HS-27A (cell line): ENCODE measurements around the gene DGKE.

Experiments
- DNase-seq: peaks from one replicate; pipeline ENCODE4 v3.0.0-alpha.2; 2012; ENCODE audit warnings: low read depth, missing footprints

Gene DGKE

GRCh38 chr17:56849131-56849530, 15.2 kb downstream of the DGKE start:
- no peak for DNase-seq

- DNase-seq: no peak
Measured at GRCh38 chr17:56850591-56850990, 16.6 kb downstream of the DGKE start.

- no peak for DNase-seq
Measured at GRCh38 chr17:56851008-56851407, 17.1 kb downstream of the DGKE start.

- DNase-seq: no peak
Measured at GRCh38 chr17:56861899-56862298, 27.9 kb downstream of the DGKE start.

GRCh38 chr17:56863974-56864373, 30.0 kb downstream of the DGKE start:
- DNase-seq: no peak

GRCh38 chr17:56866076-56866475, 32.1 kb downstream of the DGKE start:
- no peak for DNase-seq

- no peak for DNase-seq
Measured at GRCh38 chr17:56866496-56866895, 32.5 kb downstream of the DGKE start.

GRCh38 chr17:56867948-56868376, 34.0 kb downstream of the DGKE start:
- no peak for DNase-seq

GRCh38 chr17:56868716-56869115, 34.8 kb downstream of the DGKE start:
- no peak for DNase-seq

GRCh38 chr17:56870081-56870651, 36.2 kb downstream of the DGKE start:
- no peak for DNase-seq

GRCh38 chr17:56876766-56877179, 42.8 kb downstream of the DGKE start:
- no peak for DNase-seq

- no peak for DNase-seq
Measured at GRCh38 chr17:56879280-56879679, 45.3 kb downstream of the DGKE start.

- no peak for DNase-seq
Measured at GRCh38 chr17:56880133-56880532, 46.2 kb downstream of the DGKE start.

- no peak for DNase-seq
Measured at GRCh38 chr17:56880571-56880970, 46.6 kb downstream of the DGKE start.

- DNase-seq: no peak
Measured at GRCh38 chr17:56881685-56882295, 47.8 kb downstream of the DGKE start.

GRCh38 chr17:56883616-56884015, 49.7 kb downstream of the DGKE start:
- no peak for DNase-seq

GRCh38 chr17:56884483-56885311, 50.7 kb downstream of the DGKE start:
- no peak for DNase-seq

- DNase-seq: no peak
Measured at GRCh38 chr17:56885312-56885657, 51.3 kb downstream of the DGKE start.

GRCh38 chr17:56886288-56886731, 52.4 kb downstream of the DGKE start:
- no peak for DNase-seq

GRCh38 chr17:56887105-56887504, 53.2 kb downstream of the DGKE start:
- no peak for DNase-seq

- DNase-seq: no peak
Measured at GRCh38 chr17:56887552-56888467, 53.9 kb downstream of the DGKE start.

- DNase-seq: no peak
Measured at GRCh38 chr17:56890390-56890789, 56.4 kb downstream of the DGKE start.
